Measurements from ENCODE around the gene ERVFRD-1. TPM values are rescaled to one million over a fixed set of nuclear protein-coding genes. Genes with fewer than 3 reads are reported as not detected.

ERVFRD-1 gene
- total and polyA plus RNA-seq, 2 of the 13 experiments (the other 11 are each of a cell fraction or from before 2014, with no cell fraction given): not detected

- TF ChIP-seq AHDC1 (CRISPR knock-in tag; IDR thresholded peaks at IDR 0.05; ENCODE audit: borderline replicate concordance) (peak; percentile 82; the same call in 1 of the 2 replicates), E2F2 (CRISPR knock-in tag; IDR thresholded peaks at IDR 0.05; ENCODE audit: borderline replicate concordance) (no peak), MBNL3 (CRISPR knock-in tag; conservative IDR thresholded peaks at IDR 0.05) (no peak), KLF9 (CRISPR knock-in tag; IDR thresholded peaks at IDR 0.05; ENCODE audit: low read depth) (no peak), TEF (CRISPR knock-in tag; IDR thresholded peaks at IDR 0.05) (no peak), ZNF3 (CRISPR knock-in tag; IDR thresholded peaks at IDR 0.05) (no peak), ADNP (CRISPR knock-in tag; IDR thresholded peaks at IDR 0.05) (no peak), CSRNP1 (CRISPR knock-in tag; IDR thresholded peaks at IDR 0.05) (no peak), ZC3H4 (CRISPR knock-in tag; IDR thresholded peaks at IDR 0.05; ENCODE audit: borderline replicate concordance) (no peak), FOXP1 (IDR thresholded peaks at IDR 0.05) (no peak), FOXP1 (CRISPR knock-in tag; IDR thresholded peaks at IDR 0.05) (peak; percentile 52; the same call in 1 of the 2 replicates), ZNF75D (CRISPR knock-in tag; IDR thresholded peaks at IDR 0.05; ENCODE audit: borderline replicate concordance) (no peak), GMEB2 (CRISPR knock-in tag; IDR thresholded peaks at IDR 0.05; ENCODE audit: low read depth) (no peak), ZNF703 (CRISPR knock-in tag; IDR thresholded peaks at IDR 0.05; ENCODE audit: borderline replicate concordance) (no peak), ZNF432 (CRISPR knock-in tag; IDR thresholded peaks at IDR 0.05; ENCODE audit: borderline replicate concordance) (no peak), ARNTL (CRISPR knock-in tag; IDR thresholded peaks at IDR 0.05) (no peak)
These were observed 56.3 kb downstream of the ERVFRD-1 start (continued) for GRCh38 chr6:11055127-11055627.

All from HepG2 (cell line).